DND-41 (cell line): ENCODE results near the gene PAAF1.

Experiments used
- ATAC-seq: fragments of 200-7000 bp; cut with Tn5 transposase; 3 replicates; pipeline ENCODE4 v1.9.1; 2021; ENCODE audit warnings: low read depth; ENCODE audit not compliant: insufficient read depth
- DNase-seq: peaks from one replicate; pipeline ENCODE4 v3.0.0-alpha.2; 2020
- H2AFZ ChIP-seq: 2 replicates; pipeline ENCODE4 v1.6.0; 2012; ENCODE audit warnings: low read depth, low read length
- H3K27ac ChIP-seq: 2 replicates; pipeline ENCODE4 v1.5.1; 2012; ENCODE audit warnings: low read length, inconsistent platforms
- H3K27me3 ChIP-seq: fragments of 200-600 bp; sonication (generic); 2 replicates; pipeline ENCODE4 v1.6.0; 2012; ENCODE audit warnings: low read length, mild to moderate bottlenecking, inconsistent platforms; ENCODE audit not compliant: insufficient read depth, poor library complexity
- H3K36me3 ChIP-seq: 2 replicates; pipeline ENCODE4 v1.5.1; 2012; ENCODE audit warnings: low read length, inconsistent platforms; ENCODE audit not compliant: insufficient read depth
- H3K4me1 ChIP-seq: 2 replicates; pipeline ENCODE4 v1.5.1; 2012; ENCODE audit warnings: mild to moderate bottlenecking, low read length; ENCODE audit not compliant: insufficient read depth
- H3K4me2 ChIP-seq: 2 replicates; pipeline ENCODE4 v1.6.0; 2012; ENCODE audit warnings: mild to moderate bottlenecking, moderate library complexity, low read length, inconsistent platforms; ENCODE audit not compliant: insufficient read depth
- H3K4me3 ChIP-seq, 2 experiments: fragments of 200-600 bp in 1 of 2; shearing (Covaris generic) in 1 of 2; 2 replicates each; pipeline ENCODE4 v1.5.1; 2012 to 2016; ENCODE audit warnings: inconsistent platforms in 2 of 2, low read length in 2 of 2, mild to moderate bottlenecking in 2 of 2, low read depth in 1 of 2, moderate library complexity in 1 of 2
- H3K79me2 ChIP-seq: 2 replicates; pipeline ENCODE4 v1.6.0; 2012; ENCODE audit warnings: low read length, inconsistent platforms; ENCODE audit not compliant: insufficient read depth
- H3K9ac ChIP-seq: 2 replicates; pipeline ENCODE4 v1.6.0; 2012; ENCODE audit warnings: low read depth, mild to moderate bottlenecking, inconsistent platforms, low read length, moderate library complexity
- H3K9me3 ChIP-seq: 2 replicates; pipeline ENCODE4 v1.5.1; 2012; ENCODE audit warnings: low read length, moderate library complexity, mild to moderate bottlenecking, inconsistent platforms; ENCODE audit not compliant: insufficient read depth, severe bottlenecking
- H4K20me1 ChIP-seq: 2 replicates; pipeline ENCODE4 v1.6.0; 2012; ENCODE audit warnings: low read length; ENCODE audit not compliant: insufficient read depth
- EZH2 ChIP-seq: IDR thresholded peaks from 3 replicates; pipeline ENCODE4 v1.6.1; 2012; ENCODE audit warnings: borderline replicate concordance, low read depth, mild to moderate bottlenecking, moderate library complexity, low read length, inconsistent platforms; ENCODE audit not compliant: severe bottlenecking
- TF ChIP-seq, protein P1 (sequence below): IDR thresholded peaks from 2 replicates; pipeline ENCODE4 v1.5.1; 2012; ENCODE audit warnings: borderline replicate concordance, low read length, moderate library complexity, mild to moderate bottlenecking; ENCODE audit not compliant: poor library complexity, severe bottlenecking; ENCODE audit errors: extremely low read depth

Gene PAAF1

DNA sequence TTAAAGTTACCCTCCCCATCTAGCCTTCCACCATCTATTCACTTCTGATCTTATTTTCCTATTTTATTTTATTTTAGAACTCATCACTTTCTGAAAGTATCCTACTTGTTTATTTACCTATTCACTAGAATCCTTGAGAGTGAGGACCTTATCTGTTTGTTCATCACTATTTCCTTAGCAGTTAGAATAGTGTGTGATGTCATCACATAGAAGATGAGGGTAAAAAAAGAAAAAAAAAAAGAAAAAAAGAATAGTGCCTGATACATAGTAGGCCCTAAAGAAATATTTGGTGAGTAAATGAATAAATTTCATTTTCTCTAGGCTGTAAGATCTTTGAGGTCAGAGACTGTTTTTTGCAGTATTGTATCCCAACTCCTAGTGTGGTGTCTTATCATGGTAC, 36.7 kb downstream of the PAAF1 start:
- Histone ChIP-seq H2AFZ (no peak overlapping the region), H3K4me2 (no peak overlapping the region), H4K20me1 (no peaks in the 10 kb centered on the region), H3K4me3 (no peak overlapping the region), H3K9me3 (no peaks in the 10 kb centered on the region), H3K36me3 (peaks cover 39% of the 10 kb centered on the region; the same call in 1 of the 2 replicates), H3K79me2 (no peaks in the 10 kb centered on the region), H3K9ac (no peak overlapping the region), H3K27me3 (no peaks in the 10 kb centered on the region), H3K4me1 (no peaks in the 10 kb centered on the region), H3K27ac (no peak overlapping the region)
- no peak for DNase-seq
- no peak for ATAC-seq
- TF ChIP-seq EZH2: no peak

DNA sequence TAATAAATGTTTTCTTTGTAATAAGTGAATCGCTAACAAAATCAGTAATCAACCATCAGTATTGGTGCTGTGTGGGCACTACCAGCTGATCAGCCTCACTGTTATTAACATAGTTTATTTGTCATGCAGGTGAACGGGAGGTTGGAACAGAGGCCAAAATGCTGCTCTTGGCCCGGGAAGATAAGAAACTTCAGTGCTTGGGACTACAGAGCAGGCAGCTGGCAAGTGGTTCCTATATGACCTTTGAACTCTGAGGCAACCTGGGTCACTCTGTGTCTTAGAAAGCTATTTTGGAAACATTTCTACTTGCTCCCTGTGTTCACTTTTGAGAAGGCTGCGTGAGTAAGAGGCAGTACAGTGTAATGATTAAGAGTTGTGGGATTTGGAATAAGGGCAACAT, 37.5 kb downstream of the PAAF1 start:
- H4K20me1 ChIP-seq: no peaks in the 10 kb centered on the region
- no peaks in the 10 kb centered on the region for H3K79me2 ChIP-seq
- H3K9me3 ChIP-seq: no peaks in the 10 kb centered on the region
- no peak overlapping the region for H3K9ac ChIP-seq
- ATAC-seq (no peak), DNase-seq (no peak)
- H3K27ac ChIP-seq: no peak overlapping the region
- peaks cover 47% of the 10 kb centered on the region for H3K36me3 ChIP-seq
- H2AFZ ChIP-seq: no peak overlapping the region
- H3K4me3 ChIP-seq: no peak overlapping the region
- H3K4me2 ChIP-seq: no peak overlapping the region
- no peaks in the 10 kb centered on the region for H3K4me1 ChIP-seq
- no peaks in the 10 kb centered on the region for H3K27me3 ChIP-seq
- TF ChIP-seq, protein P1, sequence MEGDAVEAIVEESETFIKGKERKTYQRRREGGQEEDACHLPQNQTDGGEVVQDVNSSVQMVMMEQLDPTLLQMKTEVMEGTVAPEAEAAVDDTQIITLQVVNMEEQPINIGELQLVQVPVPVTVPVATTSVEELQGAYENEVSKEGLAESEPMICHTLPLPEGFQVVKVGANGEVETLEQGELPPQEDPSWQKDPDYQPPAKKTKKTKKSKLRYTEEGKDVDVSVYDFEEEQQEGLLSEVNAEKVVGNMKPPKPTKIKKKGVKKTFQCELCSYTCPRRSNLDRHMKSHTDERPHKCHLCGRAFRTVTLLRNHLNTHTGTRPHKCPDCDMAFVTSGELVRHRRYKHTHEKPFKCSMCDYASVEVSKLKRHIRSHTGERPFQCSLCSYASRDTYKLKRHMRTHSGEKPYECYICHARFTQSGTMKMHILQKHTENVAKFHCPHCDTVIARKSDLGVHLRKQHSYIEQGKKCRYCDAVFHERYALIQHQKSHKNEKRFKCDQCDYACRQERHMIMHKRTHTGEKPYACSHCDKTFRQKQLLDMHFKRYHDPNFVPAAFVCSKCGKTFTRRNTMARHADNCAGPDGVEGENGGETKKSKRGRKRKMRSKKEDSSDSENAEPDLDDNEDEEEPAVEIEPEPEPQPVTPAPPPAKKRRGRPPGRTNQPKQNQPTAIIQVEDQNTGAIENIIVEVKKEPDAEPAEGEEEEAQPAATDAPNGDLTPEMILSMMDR: no peak
- TF ChIP-seq EZH2: no peak

DNA sequence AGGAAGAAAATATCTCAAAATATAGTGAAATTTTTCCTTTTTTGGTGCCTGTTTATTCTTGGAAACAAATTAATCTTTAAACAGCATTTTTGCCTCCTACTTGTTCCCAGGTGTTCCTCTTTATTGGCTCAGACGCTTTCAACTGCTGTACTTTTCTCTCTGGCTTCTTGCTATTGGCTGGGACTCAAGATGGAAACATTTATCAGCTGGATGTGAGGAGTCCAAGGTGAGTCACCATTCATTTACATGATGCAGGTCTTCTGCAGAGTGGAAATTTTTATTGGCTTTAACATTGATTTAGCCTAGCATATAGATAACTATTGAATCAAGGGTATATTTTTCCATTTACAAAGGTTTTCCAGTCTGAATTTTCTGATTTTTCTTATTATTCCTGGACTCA, 39.6 kb downstream of the PAAF1 start:
- H3K4me1 ChIP-seq: no peaks in the 10 kb centered on the region
- H3K9me3 ChIP-seq: no peaks in the 10 kb centered on the region
- no peak for ATAC-seq
- H3K27me3 ChIP-seq: no peaks in the 10 kb centered on the region
- no peak overlapping the region for H3K4me3 ChIP-seq
- TF ChIP-seq EZH2: no peak
- TF ChIP-seq, protein P1: no peak
- H3K36me3 ChIP-seq: peaks cover 43% of the 10 kb centered on the region
- H4K20me1 ChIP-seq: no peaks in the 10 kb centered on the region
- no peak overlapping the region for H2AFZ ChIP-seq
- DNase-seq: no peak
- no peak overlapping the region for H3K27ac ChIP-seq
- no peak overlapping the region for H3K4me2 ChIP-seq
- no peaks in the 10 kb centered on the region for H3K79me2 ChIP-seq
- H3K9ac ChIP-seq: no peak overlapping the region

DNA sequence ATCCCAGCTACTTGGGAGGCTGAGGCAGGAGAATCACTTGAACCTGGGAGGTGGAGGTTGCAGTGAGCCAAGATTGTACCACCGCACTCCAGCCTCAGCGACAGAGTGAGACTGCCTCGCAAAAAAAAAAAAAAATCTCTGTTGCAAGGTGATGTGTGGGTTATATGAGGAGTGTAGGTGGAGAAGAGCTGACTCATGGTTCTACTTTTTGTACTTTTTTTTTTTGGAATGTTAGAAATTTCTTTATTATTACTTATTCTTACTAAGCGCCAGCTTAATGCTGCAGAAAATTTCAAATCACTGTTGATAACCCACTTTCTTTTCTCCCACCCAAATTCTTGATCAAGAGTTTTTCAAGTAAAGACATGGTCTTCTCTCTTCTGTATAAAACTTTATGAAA, 44.4 kb downstream of the PAAF1 start:
- no peak overlapping the region for H3K27ac ChIP-seq
- no peaks in the 10 kb centered on the region for H3K27me3 ChIP-seq
- H2AFZ ChIP-seq: no peak overlapping the region
- peaks cover 29% of the 10 kb centered on the region for H3K36me3 ChIP-seq
- H3K9me3 ChIP-seq: no peaks in the 10 kb centered on the region
- no peak overlapping the region for H3K4me3 ChIP-seq
- H3K79me2 ChIP-seq: no peaks in the 10 kb centered on the region
- DNase-seq (no peak), ATAC-seq (no peak)
- no peaks in the 10 kb centered on the region for H4K20me1 ChIP-seq
- H3K9ac ChIP-seq: no peak overlapping the region
- no peaks in the 10 kb centered on the region for H3K4me1 ChIP-seq
- no peak overlapping the region for H3K4me2 ChIP-seq
- TF ChIP-seq EZH2: no peak
- TF ChIP-seq, protein P1: no peak
